ENCODE results near the gene SHC4. TPM values are rescaled to one million over a fixed set of nuclear protein-coding genes. Genes with fewer than 3 reads are reported as not detected.
"Not testable (repeated sequence)": the region's sequence is repeated elsewhere in the genome, so short reads cannot be mapped to it uniquely, and the experiment has no call there.

SHC4 gene
- total RNA-seq, 1 donor from 2014 or later = 0.84 TPM

DNA sequence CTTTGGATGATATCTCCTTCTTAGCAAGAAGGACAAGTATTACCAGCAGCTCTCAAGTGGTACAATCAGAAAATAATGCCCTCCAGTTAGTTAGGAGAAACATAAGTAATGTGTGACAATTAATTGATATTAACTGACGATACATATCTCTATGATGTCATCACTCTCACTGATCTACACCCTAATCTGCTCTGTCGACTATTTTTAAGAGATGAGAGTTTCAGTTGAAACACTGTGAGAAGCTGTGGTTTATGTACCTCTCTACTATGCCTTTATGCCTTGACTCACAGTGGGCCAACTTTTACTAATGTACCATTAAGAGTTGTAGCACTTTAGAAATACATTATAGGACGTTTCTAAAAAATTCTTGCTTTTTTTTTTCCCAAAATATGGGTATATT, 161.5 kb downstream of the SHC4 start:
- intact Hi-C loops (cut with micrococcal nuclease) = no loop called here

- intact Hi-C loops (cut with micrococcal nuclease) = no loop called here
Measured at GRCh38 chr15:48800811-48801455, 162.8 kb downstream of the SHC4 start.

GRCh38 chr15:48800245-48800644, 163.5 kb downstream of the SHC4 start:
- intact Hi-C loops (cut with micrococcal nuclease) = no loop called here

DNA sequence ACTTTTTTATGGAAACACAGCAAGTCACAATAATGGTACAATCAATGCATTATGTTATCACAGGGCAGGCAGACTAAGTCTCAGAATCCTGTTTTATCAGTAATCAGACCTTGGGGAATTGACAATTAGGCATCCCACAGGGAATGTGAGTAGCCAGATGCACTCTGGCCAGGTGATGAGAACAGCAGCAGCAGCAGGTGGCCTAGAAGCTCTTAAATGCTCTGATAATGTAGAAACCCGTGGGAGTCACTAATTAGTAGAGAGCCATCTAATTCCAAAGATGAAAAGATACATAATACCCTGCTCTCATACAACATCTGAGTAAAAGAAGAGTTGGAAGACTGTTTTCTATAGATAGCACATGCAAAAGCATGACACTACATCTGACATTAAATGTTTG, 165.4 kb downstream of the SHC4 start:
- intact Hi-C loops (cut with micrococcal nuclease) = no loop called here

DNA sequence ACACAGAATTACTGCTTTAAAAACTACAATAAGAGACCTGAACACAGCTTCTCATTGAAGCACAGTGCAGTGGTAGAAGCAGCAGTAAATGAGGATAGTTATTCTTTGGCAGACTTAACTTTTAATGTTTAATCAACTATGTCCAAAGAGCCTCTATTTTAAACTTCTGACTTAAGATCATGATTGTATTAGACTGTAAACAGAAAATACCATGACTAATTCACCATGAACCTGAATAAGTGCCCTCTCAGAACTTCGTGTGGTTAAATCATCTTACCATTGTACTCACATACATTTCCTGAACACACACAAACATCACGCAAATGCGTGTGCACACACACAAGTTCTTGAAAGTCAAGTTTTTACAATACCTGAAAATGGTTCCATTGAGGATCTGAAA, 166.8 kb downstream of the SHC4 start:
- intact Hi-C loops (cut with micrococcal nuclease) = loop anchor here (2.0 kb wide), 1 partner anchor 14 kb away; the partner anchor contains the start of gene CEP152

GRCh38 chr15:48796521-48796920, 167.2 kb downstream of the SHC4 start:
- intact Hi-C loops (cut with micrococcal nuclease) = loop anchor here (2.0 kb wide), 1 partner anchor 14 kb away; the partner anchor contains the start of gene CEP152

GRCh38 chr15:48795901-48796300, 167.8 kb downstream of the SHC4 start:
- intact Hi-C loops (cut with micrococcal nuclease) = loop anchor here (2.0 kb wide), 1 partner anchor 15 kb away; the partner anchor contains the start of gene CEP152

DNA sequence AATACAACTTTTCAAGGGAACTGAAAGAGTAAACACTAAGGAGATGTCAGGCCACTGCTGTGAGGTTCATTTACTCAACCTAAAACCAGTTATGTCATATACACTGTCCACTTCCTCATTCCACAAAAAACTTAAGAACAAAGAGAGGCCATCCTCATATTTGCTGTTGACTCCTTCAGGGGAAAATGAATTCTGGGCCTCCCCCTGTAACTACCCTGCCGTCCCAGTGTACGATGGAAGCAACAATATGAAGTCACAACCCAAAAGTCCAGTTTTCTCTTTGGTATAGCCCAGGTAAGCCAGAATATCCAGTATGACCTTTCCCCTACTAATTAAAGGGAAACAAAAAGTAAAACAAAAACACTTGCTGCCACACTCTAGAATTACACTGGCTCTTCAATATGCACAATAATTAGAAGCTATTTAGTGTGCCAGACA, 169.0 kb downstream of the SHC4 start:
- intact Hi-C loops (cut with micrococcal nuclease) = no loop called here

DNA sequence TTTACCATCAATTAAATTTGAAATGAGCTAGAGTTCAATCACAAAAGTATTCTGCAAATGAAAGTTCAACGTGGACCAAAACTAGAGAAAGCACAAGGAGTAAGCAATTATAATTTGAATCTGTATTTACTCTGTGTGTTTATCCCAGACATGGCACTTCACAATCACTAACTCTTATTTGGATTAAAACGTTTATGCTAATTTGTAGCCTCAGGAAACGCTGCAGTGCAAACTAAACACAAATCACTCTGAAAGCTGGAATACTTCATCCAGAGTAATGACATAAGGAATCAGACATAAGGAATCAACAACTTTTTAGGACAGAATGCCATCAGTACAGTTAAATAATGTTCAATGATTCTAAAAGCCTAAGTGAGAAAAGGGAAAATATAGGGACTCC, 171.3 kb downstream of the SHC4 start:
- intact Hi-C loops (cut with micrococcal nuclease) = no loop called here

DNA sequence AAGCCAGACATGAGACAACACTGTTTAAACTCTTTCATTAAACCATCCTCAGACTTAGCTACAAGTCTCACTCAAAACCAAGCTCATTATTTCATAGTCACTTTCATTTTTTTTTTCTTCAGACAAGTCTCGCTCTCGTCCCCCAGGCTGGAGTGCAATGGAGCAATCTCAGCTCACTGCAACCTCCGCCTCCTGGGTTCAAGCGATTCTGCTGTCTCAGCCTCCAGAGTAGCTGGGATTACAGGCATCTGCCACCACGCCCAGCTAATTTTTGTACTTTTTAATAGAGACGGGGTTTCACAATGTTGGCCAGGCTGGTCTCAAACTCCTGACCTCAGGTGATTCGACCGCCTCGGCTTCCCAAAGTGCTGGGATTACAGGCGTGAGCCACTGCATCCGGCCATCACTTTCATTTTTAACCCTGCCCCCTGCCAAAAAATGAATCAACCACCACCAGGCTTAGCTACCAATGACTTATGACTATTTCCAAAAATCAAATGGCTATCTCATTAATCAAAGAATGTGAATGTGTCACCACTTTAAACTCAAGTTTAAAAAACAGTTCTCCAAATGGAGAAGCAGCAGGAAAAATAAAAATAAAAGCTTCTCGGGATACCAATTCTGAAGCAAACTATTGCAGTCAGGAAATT, 173.1 kb downstream of the SHC4 start:
- intact Hi-C loops (cut with micrococcal nuclease) = not testable (repeated sequence)

DNA sequence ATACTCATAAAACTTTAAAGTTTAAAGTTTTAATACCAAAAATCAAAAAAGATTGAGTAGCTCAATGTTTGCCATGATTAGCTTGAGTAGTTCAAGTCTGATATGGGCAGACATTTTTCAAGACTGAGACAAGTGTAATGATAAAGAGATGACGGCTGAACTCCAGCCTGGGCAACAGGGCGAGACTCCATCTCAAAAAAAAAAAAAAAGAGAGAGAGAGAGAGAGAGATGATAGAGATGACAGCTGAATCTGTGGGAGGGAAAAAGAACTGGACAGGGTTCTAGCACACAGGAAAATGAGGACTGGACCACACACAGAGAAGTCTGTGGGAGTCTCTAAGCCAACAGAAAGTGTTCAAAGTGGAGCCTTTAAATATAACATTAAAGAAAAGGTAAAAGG, 178.0 kb downstream of the SHC4 start:
- intact Hi-C loops (cut with micrococcal nuclease) = no loop called here

DNA sequence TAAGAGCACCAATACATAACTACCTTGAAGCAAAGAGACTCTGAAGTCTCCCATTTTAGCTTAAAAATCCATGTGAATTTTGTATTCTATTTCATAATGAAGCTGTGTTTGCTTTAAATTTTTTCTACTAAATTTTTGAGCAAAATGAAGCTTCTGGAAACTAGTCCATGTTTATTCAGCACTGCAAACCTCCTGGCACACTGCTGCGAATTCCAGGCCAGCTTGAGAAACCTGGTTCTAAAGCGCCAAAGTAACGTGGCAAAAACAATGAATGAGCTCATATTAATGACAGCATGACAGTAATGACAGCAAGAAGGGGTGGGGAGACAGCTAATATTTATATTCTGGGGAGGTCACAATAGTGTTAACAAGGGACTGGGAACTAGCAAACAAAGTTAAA, 178.5 kb downstream of the SHC4 start:
- intact Hi-C loops (cut with micrococcal nuclease) = no loop called here

GRCh38 chr15:48784756-48785155, 179.0 kb downstream of the SHC4 start:
- intact Hi-C loops (cut with micrococcal nuclease) = no loop called here

- intact Hi-C loops (cut with micrococcal nuclease) = no loop called here
Measured at GRCh38 chr15:48782911-48783310, 180.8 kb downstream of the SHC4 start.

DNA sequence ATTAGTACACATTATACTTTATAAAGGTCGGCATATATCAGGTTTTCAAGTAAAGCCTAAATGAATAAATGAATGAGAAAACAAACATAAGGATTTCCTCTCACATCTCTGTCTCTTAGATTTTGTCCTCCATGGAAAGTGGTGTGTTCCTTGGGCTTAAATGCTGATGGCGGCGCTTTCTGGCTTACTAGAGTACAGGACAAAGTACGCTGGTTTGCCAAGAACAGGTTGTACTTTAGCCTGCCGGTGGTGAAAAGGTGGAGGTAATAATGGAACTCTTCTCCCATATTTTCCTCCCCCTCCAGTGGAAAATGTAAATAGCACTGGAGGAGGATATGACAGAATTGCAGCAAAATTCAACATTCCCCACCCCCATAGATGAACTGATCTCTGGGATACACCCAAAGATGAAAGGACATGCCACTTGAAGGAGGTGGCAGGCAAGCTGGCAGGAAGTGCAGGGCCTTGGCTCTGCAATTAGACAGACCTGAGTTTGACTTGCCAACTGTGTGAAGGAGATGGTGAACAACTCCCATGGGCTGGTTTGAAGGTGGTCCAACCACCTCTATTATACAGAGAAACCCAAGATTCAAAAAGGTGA, 182.1 kb downstream of the SHC4 start:
- intact Hi-C loops (cut with micrococcal nuclease) = no loop called here

- intact Hi-C loops (cut with micrococcal nuclease) = no loop called here
Measured at GRCh38 chr15:48781017-48781416, 182.7 kb downstream of the SHC4 start.

DNA sequence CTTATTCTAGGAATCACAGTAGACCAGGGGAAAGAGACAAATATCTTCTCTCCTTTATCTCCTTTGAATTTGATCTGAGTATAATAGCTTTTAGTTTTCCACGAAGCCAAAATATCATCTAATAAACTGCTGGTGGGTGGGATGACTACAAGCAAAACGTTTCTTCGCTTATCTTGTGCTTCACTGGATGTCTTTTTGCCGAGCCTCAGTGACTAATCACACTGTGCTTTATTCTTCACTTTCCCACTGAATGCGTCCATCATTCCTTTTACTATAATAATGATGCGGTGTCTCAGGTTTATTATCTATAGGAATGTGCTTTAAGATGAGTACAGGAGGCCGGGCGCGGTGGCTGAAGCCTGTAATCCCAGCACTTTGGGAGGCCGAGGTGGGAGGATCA, 185.4 kb downstream of the SHC4 start:
- intact Hi-C loops (cut with micrococcal nuclease) = no loop called here

DNA sequence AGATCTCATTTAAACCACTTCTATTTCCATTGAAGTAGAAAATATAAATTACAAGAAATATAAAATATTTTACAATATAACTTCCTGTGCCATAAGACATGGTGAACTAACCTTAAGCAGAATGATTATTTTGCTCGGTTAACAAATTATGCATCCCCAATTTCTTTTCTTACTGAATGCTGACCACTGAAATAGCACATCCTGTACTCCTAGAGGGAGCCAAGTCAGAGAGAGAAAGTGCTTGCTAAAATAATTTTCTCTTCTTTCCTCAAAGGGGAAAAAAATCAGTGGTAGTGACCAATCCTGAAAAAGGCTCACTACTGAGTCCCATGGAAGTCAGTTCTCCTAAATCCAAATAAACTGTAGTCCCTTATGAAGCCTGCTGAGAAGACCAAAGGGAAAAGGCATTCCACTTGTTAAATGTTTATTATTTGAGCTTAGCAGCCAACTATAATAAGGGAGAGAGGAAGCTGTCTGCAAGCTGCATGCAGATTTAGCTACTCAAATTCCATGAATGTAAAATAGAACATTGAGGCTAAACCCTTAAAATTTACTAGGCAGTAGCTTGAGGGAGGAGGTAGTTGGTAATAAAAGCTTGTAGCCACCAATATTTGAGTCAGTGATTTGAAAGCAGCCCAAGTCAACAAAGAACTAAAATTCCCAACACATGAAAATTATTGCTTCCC, 185.9 kb downstream of the SHC4 start:
- intact Hi-C loops (cut with micrococcal nuclease) = no loop called here

- intact Hi-C loops (cut with micrococcal nuclease) = no loop called here
Measured at GRCh38 chr15:48775546-48775945, 188.2 kb downstream of the SHC4 start.

DNA sequence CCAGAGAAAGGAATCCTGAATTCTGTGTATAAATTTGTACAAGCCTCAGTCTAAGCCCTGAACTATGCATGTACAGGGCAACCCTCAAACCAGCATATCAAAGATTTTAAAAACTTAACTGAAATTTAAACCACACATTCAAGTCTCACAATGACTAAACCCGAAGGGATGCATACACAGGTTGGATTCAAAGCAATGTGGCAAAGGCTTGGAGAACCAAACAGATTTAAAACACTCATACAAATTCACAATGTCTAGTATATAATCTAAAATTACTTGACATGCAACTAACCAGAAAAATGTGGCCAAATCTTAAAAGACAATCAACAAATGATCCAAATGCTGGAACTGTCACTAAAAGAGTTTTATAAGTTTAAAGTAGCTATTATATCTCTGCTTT, 189.2 kb downstream of the SHC4 start:
- intact Hi-C loops (cut with micrococcal nuclease) = no loop called here
